Activated gamma-delta T cell (primary cell): ENCODE results near the gene LVRN.

Source experiments
- DNase-seq: peaks from one replicate; lab custom pipeline; 2025; lab: John Stamatoyannopoulos, UW

LVRN gene

GRCh38 chr5:115961381-115962238 lies 665 bp upstream of the LVRN start:
- DNase-seq, result no peak

- peak; percentile 6 for DNase-seq
Observed at GRCh38 chr5:115962565-115963402, 509 bp downstream of the LVRN start.

DNA sequence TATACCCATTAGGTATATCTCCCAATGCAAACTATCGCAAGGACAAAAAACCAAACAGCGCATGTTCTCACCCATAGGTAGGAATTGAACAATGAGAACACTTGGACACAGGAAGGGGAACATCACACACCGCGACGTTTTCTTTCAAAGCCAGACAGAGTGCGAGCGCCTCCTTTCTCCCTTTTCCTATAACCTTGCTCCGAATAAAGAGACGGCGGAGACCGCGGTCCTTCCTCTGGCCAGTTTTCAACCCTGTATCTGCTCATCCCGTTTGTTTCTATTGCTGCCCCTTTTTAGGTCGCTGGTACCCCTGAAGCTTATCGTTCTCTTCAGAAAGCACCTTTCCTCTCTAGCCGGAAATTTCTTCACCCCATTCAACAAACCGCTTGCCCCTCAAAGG lies 1.3 kb downstream of the LVRN start:
- no peak for DNase-seq

DNA sequence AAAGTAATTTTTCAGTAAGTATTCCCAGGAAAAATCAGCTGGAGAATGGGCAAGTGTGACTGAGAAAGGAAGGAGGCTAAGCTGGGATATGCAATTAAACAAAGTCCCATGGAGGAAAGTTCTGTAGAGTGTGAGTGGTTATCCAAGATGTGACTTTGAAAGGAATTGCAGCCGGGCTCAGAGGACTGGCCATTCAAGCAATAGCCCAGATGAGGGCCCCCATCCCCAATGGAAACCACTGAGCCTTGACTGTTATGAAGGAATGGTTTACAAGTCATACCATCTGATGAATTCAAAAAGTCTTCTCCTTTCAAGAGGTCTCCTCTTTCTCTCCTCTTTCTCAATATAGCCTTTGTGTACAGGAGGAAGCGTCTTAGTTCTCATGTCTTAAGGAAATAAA lies 6.5 kb downstream of the LVRN start:
- DNase-seq, result no peak

DNA sequence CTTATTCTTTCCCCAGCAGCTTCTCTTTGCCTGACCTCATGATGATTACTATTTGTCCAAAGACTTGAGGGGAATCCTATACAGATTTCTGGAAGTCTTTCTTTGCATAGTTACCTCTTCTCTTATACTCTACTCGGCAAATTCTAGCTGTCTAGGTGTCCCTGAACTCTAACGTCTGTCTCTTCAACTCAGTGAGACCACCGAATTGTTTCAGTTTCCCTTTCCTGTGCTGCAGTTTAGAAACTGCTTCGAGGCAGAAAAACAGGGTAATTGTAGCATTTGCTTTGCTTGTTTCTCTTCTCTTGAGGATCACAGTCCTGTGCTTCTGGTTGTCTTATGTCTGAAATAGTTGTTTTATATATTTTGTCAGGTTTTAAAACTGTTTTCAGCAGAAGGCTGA lies 14.8 kb downstream of the LVRN start:
- DNase-seq, result no peak

- DNase-seq, result no peak
Observed at GRCh38 chr5:115977988-115978387, 15.7 kb downstream of the LVRN start.

DNA sequence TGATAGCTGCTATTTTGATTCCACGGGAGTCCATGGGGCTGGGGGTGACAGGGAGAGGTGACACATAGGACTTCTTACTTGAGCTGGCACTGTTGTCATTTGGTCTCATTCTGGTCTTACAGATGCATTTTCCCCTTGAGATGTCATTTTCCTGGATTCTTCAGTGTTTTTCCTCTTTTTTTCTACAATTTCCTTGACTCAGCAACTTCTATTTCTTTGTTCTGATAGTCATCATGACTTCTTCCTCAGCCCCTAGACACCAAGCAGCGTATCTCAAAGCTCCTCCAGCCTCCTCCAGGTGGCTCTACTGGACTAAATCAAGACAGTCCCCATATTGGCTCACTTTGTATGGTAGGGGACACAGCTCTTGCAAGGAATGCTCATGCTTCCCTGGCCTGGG lies 16.5 kb downstream of the LVRN start:
- DNase-seq, result no peak

- no peak for DNase-seq
Observed at GRCh38 chr5:115979201-115980041, 17.1 kb downstream of the LVRN start.

DNA sequence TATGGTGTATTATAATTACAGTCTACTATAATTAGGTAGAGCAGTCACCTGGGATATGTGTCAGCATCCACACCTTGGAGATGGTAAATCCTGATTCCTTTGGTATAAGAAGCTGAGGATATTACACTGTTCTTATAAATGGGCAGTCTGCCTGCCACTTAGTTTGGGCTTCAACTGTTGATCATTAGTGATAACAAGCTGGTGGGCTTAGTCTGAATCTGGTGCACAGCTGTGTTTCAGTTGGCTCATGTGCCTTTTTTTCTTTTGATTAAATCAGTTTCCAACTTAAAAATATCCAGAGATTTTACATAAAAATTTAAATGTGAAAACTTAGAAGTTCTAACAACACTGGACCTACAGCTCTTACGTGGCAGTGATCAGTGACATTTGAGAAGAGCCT lies 21.2 kb downstream of the LVRN start:
- no peak for DNase-seq

DNA sequence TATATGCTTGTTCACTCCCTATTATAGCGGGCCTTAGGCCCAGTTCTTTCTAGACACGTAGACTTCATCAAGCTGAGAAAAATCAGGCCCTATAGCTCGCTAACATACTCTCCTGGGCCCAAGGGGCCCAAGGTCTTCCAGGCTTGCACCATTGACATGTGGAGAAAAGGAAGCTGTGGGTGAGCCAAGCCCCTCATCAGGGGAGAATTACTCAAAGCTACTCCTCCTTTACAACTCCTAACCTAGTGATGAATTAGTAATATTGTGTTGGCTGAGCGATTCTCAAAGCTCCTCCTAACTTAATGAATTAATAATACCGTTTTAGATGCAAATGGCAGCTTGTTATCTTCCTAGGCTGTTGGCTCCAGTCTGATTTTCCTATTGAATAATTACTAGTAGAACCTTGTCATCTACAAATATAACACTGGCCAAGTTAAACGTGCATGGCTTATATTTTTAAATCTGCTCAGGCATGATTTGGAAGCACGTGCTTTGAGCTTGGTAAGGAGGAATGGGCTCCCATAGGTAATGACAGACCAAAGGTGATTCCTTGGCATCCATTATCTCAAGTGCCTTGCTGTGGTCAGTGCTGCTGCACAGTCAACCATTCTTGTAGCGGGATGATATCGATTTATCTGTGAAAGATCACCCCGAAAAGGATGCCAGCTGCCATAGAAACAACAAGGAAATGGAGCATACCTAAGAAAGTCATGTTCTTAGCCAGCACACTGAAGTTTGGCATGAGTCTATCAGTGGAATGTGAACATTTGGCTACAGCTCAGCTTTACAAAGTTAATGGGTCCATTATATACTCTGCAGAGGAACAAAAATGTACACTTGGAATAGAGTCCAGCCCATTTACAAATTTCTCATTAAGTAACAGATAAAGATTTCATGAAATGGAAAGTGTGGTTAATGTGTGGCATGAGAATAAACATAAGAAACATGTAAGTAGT lies 23.8 kb downstream of the LVRN start:
- DNase-seq, result no peak

DNA sequence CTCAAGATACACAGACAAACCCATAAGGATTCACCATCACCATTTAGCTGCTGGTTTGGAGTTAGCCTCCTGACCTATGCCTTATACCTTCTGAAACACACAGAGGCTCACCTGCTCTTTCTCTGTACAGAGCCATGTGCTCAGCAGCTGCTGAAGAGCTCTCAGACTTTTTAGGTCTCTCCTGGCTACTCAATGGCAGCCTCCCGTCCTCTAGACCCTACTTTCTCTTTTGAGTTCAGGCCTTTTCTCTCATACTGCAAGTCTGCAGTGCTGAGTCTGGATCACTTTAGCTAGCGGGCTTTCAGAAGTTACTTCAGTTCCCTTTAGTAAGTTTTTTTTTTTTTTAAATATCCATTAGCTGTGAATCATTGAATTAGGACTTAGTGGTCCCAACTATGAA lies 25.7 kb downstream of the LVRN start:
- DNase-seq, result no peak

GRCh38 chr5:115992848-115993350 lies 30.6 kb downstream of the LVRN start:
- no peak for DNase-seq

DNA sequence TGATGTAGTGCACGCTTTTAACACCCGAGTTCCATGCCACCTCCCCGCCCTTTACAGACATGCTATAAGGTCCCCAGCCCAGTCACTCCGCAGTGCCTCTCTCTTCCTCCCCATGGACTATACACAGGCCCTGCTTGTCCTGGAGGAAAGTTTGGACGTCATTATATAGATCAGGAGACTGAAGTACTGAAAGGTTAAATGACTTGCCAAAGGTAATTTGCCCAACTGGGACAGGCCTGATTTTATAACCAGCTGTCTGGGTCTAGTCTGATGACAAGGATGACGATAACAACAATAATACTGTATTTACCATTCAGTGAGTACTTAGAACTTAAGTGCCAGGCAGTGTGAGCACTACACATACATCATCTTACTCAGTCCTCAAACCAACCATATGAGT lies 33.1 kb downstream of the LVRN start:
- DNase-seq, result no peak

- DNase-seq, result no peak
Observed at GRCh38 chr5:116002116-116002906, 40.0 kb downstream of the LVRN start.

GRCh38 chr5:116004248-116004647 lies 42.0 kb downstream of the LVRN start:
- DNase-seq, result no peak

GRCh38 chr5:116009806-116010205 lies 47.5 kb downstream of the LVRN start:
- no peak for DNase-seq

- DNase-seq, result no peak
Observed at GRCh38 chr5:116011046-116011445, 48.8 kb downstream of the LVRN start.

GRCh38 chr5:116013207-116013785 lies 51.0 kb downstream of the LVRN start:
- no peak for DNase-seq

DNA sequence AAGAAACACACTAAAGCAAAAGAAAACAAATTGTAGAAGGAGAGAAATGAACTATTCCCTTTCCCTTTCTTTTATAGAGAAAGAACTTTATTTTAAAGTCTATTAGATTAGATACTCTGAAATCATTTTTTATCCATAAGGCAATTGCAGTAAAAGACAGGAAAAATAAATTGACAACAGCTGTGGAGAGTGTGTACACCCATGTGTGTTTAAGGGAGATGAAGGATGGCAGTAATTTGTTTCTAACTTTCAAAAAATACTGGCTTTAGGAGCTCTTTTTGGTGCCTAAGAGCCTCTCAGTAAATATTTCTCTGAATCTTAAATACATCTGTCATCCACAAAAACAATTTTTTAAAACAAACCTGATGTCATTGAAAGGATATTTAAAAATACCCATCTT lies 51.7 kb downstream of the LVRN start:
- no peak for DNase-seq

GRCh38 chr5:116023619-116024018 lies 61.3 kb downstream of the LVRN start:
- DNase-seq, result no peak
